ENCODE results near the gene GRIK1.

- TF ChIP-seq SP1 (CRISPR knock-in tag; conservative IDR thresholded peaks at IDR 0.05) = no peak
- TF ChIP-seq, protein P1, sequence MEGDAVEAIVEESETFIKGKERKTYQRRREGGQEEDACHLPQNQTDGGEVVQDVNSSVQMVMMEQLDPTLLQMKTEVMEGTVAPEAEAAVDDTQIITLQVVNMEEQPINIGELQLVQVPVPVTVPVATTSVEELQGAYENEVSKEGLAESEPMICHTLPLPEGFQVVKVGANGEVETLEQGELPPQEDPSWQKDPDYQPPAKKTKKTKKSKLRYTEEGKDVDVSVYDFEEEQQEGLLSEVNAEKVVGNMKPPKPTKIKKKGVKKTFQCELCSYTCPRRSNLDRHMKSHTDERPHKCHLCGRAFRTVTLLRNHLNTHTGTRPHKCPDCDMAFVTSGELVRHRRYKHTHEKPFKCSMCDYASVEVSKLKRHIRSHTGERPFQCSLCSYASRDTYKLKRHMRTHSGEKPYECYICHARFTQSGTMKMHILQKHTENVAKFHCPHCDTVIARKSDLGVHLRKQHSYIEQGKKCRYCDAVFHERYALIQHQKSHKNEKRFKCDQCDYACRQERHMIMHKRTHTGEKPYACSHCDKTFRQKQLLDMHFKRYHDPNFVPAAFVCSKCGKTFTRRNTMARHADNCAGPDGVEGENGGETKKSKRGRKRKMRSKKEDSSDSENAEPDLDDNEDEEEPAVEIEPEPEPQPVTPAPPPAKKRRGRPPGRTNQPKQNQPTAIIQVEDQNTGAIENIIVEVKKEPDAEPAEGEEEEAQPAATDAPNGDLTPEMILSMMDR (IDR thresholded peaks at IDR 0.05) = no peak
- TF ChIP-seq ATF1 (CRISPR knock-in tag; IDR thresholded peaks at IDR 0.05) = no peak
- TF ChIP-seq, protein P2, sequence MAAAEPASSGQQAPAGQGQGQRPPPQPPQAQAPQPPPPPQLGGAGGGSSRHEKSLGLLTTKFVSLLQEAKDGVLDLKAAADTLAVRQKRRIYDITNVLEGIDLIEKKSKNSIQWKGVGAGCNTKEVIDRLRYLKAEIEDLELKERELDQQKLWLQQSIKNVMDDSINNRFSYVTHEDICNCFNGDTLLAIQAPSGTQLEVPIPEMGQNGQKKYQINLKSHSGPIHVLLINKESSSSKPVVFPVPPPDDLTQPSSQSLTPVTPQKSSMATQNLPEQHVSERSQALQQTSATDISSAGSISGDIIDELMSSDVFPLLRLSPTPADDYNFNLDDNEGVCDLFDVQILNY (CRISPR knock-in tag; IDR thresholded peaks at IDR 0.05) = no peak
Observed at GRCh38 chr21:29719521-29719920, 220.3 kb downstream of the GRIK1 start.
